Activated naive CD4-positive, alpha-beta T cell treated with Interleukin-2 at 50 U/mL for 16 hours (primary cell): ENCODE results near the gene HEATR1.
"Not testable (repeated sequence)": the region's sequence is repeated elsewhere in the genome, so short reads cannot be mapped to it uniquely, and the experiment has no call there.

ENCODE experiments used
- DNase-seq: peaks from one replicate; pipeline ENCODE4 v3.0.0-alpha.2; 2020

HEATR1 gene

GRCh38 chr1:236580404-236580803 lies 23.9 kb downstream of the HEATR1 start:
- not testable (repeated sequence) for DNase-seq

- DNase-seq = no peak
Observed at GRCh38 chr1:236578661-236579060, 25.7 kb downstream of the HEATR1 start.

- DNase-seq = not testable (repeated sequence)
Observed at GRCh38 chr1:236577041-236577440, 27.3 kb downstream of the HEATR1 start.

GRCh38 chr1:236576004-236576403 lies 28.3 kb downstream of the HEATR1 start:
- DNase-seq = no peak

- DNase-seq = no peak
Observed at GRCh38 chr1:236575523-236575922, 28.8 kb downstream of the HEATR1 start.

- DNase-seq = no peak
Observed at GRCh38 chr1:236568285-236568894, 35.9 kb downstream of the HEATR1 start.

DNA sequence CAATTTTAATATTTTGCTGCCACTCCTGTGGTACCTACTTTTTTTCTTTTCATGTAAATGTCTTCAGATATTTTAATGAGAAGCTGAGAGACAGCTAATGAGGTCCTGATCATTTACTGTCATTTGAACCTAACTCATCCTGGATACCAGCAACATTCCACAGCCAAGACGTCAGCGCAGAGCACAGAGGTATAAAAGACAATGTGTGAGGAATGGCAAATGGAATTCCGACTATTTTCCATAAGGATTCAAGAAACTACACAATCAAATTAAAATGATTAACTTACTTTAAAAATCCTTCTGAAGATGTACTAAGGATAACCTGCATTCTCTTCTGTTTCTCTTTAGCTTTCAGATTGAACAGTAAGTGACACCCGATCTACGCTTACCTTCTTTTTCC lies 38.8 kb downstream of the HEATR1 start:
- DNase-seq = no peak

DNA sequence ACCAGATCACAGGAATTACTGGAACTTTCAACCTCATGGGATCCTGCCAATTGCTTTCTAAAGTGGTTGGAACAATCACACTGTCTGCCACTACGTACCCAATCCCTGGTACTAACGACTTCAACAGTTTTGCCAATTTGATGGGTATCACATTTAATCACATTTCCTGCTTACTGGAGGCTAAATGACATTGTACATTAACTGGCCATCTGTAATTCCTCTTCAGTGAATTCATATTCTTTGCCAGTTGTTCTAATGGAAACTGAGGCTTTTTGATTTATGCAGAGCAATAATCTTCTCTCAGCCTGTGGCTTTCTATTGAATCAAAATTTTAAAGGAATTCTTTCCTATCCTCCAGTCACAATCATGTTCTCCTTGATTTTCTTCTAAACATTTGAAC lies 42.3 kb downstream of the HEATR1 start:
- DNase-seq = no peak

DNA sequence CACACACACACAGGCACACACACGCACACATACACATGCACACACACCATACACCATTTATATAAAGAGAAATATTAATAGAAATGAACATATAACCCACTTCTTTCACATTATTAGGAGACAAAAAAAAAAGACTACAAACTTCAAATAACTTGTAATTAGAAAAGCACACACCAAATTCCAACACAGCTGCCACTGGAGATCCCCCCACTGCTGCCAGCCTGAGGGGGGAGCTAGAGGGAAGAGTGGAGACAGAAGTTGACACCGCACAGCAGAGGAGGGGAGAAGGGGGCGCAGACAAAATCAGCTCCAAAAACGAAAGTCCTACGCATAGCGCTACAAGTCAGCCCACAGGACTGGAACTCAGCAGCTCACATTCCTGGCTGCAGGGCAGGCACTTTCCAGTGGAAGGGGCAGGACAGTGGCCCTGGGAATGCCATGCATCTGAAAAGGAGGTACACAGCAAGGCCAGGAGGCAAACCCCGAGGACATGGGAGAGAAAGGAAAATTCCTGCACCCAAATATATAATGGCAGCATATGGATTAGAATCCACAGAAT lies 44.0 kb downstream of the HEATR1 start:
- no peak for DNase-seq

DNA sequence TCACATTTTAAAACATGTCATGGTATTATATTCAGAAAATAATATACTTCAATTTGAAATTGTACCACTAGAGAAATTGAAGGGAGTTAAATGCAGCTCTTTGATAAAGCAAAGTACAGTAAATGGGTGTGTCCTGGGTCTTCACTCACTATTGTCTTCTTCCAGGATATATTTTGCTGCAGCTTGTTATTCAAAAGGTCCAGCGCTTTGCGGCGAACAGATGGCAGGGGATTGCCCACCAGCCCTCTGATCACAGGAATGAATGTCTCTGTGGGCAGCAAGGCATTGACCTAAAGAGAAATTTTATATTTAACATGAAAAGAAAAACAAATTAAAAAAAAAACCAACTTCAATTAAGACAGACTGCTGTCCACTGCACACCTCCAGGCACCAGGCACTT lies 45.5 kb downstream of the HEATR1 start:
- DNase-seq = no peak

GRCh38 chr1:236558081-236558480 lies 46.2 kb downstream of the HEATR1 start:
- DNase-seq = no peak

DNA sequence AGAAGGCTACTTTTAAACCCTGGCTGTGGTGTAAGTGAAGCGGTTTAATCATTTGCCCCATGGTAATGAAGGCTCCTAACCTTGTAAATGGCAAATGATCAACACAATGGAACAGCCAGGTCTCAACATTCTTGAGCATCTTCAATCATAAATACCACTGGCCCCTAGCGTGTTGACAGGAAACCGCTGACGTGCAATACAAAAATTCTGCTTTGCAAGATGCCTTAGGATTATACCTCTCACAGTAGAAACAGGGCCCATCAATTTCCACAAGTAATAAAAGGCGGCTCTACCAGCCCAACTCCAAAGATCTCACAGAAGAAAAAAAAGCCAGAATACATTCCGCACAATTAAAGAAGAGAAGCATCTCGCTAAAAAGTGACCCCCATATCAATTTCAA lies 47.7 kb downstream of the HEATR1 start:
- DNase-seq = no peak

DNA sequence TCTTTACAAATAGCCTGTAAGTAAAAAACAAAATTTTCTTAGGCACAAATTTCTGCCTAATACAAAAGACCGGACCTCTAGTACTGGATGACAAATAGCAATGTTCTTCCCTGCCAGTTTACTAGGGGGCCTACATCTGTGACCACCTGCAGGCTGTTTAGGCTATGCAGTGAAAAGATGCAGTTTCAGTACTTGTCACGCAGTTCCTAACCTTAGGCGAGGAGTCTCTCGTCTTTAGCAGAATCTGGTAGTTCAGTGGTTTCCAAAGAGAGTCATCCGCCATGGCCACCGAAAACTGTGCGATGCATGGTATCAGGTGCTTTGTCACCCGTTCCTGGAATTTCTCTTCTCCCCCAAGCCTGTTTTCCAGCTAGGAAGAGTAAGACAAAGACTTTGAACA lies 50.9 kb downstream of the HEATR1 start:
- no peak for DNase-seq

DNA sequence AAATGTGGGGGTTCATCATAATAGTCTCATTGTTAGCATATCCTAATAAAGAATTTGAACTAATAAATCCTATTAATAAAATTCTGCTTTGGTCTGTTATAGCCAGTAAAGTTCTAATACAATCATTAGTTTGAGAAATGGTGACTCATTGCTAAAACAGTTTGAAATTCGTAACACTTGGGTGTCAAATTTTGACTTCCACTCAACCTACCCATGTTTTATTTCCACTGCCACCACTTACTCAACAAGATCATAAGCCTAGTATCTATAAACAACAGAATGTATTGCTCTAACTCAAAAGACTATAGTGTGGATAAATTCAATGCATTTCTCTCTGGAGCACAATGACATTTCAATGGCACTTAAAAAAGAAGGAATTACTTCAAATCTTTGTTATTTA lies 51.4 kb downstream of the HEATR1 start:
- DNase-seq = no peak

- no peak for DNase-seq
Observed at GRCh38 chr1:236552096-236552495, 52.2 kb downstream of the HEATR1 start.

GRCh38 chr1:236550961-236551851 lies 53.1 kb downstream of the HEATR1 start:
- DNase-seq = no peak

- DNase-seq = no peak
Observed at GRCh38 chr1:236548452-236548851, 55.9 kb downstream of the HEATR1 start.

DNA sequence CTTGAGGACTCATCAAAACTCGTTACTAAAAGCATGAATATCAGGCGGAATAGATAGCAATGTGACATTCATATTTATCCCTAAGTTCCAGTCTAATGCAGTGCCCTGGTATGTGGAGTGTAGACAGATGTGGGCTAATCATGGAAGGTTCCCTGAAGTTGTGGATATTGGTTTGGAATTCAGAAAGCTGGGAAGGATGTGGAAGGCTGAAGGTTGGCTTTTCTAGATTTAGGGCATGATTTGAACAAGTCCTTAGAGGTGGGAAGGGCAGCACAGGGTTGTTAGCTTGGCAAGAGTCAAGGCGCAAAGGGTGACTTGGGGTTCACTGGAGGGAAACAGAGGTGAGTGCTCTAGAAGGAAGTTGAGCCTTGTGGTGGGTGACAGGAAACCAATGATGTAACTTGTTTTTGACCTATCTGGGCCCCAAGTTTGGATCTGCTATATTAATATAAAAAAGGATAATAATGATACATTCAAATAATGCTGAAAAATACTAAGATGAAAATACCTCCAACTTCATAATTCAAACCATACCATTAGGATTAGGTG lies 58.6 kb downstream of the HEATR1 start:
- no peak for DNase-seq

DNA sequence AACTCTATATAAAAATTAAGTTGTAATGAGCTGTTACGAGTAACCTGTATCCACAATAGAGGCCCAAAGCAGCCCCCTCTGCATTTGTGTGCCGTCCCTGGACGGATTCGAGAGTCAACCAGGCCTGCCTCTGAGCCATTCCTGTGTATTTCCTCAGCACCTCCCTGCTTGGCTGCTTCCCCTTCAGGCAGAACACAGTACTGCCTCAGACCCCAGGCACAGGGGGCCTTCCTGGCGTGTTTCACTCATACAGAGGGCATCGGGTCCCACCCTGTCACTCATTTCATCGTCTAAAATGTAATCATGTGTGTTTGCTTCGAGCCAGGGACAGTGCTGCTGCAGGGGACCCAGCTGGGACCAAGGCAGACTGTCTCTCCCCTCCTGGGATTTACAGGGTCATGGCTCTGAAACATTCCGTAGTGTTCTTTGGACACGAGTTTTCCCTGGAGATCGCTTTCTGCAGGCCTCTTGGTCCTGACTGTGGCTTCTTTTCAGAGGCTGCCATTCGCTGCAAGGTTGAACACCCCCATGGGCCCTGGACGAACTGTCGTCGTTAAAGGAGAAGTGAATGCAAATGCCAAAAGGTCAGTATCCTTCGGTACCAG lies 61.1 kb downstream of the HEATR1 start:
- DNase-seq = no peak

DNA sequence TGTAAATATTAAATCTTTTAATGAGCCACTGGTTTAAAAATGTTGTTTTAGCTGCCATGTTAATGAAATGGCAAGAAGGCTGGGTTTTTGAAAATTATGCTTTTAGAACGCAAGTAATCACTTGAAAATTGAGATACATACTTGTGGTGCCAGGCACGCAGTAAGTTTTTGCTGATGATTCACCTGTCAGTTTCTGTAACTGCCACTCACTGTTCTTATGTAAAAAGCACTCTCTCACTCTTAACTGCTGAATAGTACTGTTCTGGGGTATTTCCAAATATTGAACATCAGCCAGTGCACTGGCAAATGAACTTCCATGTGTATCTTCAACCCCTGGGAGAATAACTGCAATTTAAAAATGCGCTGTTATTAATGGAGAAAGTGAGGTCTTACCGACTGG lies 62.6 kb downstream of the HEATR1 start:
- DNase-seq = no peak

DNA sequence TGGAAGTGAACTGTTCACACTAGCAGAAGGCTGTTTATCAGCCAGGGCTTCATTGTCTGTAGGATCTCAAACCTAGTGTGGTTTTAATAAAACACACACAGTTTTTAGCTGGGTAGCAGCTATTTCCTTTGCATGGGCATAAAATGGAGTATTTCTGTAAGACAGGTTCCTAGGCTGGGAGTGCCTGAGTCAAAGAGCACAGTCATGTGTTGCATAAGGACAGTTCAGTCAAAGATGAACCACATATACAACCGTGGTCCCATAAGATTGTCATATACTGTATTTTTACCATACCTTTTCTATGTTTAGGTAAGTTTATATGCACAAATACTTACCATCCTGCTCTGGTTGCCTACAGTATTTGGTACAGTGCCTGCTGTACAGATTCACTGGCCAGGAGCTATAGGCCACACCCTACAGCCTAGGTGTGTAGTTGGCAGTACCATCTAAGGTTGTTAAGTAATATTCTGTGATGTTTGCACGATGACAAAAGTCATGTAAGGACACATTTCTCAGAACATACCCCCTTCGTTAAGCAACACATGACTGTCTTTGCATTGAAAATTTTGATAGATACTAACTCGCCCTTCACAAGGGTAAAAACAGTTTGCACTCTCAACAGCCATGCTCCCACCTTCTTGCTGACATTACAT lies 63.4 kb downstream of the HEATR1 start:
- no peak for DNase-seq

DNA sequence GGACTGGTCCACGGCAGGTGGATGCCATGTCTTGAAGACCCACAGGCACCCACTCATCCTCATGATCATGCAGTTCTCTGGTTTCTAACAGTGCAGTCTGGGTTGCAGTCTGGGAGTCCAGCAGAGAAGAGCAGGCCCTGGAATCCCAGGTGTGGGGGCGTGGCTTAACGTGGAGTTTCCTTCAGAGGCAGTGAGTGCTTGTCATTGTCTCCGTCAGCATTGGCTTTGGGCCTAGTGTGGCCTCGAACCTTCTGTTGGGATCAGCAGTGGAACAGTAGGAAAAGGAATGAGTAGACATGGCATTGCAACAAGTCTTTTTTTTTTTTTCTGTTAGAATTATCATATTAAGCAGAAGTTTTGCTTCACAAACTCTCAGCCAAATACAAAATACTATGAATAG lies 67.8 kb downstream of the HEATR1 start:
- no peak for DNase-seq

DNA sequence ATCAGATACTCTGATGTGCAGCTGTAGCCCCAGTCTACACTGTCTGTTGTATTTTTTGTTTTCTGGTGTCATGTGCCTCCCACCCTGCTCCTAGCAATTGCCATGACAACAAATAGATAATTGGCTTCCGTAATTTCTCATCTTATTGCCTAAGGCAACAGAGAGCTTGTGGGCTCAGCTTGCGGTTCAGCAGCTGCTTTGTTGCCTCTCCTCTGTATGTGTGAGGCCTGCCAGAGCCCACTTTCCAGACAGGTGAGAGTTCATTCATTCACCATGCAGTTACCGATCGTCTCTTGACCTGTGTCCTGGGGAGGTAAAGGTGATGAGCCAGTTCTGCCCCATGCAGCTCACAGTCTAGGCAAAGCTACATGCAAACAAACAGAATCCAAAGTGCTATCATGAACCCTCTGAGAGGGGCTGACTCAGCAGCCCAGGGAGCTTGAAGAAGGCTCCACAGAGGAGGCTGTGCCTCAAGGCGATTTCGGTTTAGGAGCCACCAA lies 68.6 kb downstream of the HEATR1 start:
- DNase-seq = no peak
